Vagina (tissue), 2 donors: ENCODE measurements around the gene TECTB. TPM values are rescaled to one million over a fixed set of nuclear protein-coding genes. Genes with fewer than 3 reads are reported as not detected.

ENCODE experiments used
- DNase-seq, 2 donors: peaks; one replicate each; pipeline ENCODE4 v3.0.0-alpha.2; 2017; ENCODE audit errors: extremely low spot score in 2 of 2
- H3K27ac ChIP-seq: fragments of 200-600 bp; sonication (generic); one replicate; pipeline ENCODE4 v1.5.1; 2019
- H3K27me3 ChIP-seq: fragments of 200-600 bp; sonication (generic); one replicate; pipeline ENCODE4 v1.5.1; 2019
- H3K36me3 ChIP-seq, 2 donors: fragments of 200-600 bp; sonication (generic); one replicate each; pipeline ENCODE4 v1.5.1; 2017 to 2019
- H3K4me1 ChIP-seq: fragments of 200-600 bp; sonication (generic); one replicate; pipeline ENCODE4 v1.5.1; 2019
- H3K4me3 ChIP-seq, 2 donors: fragments of 200-600 bp; sonication (generic); 1 replicate in 1 of 2; 2 replicates in 1 of 2; pipeline ENCODE4 v1.5.1; 2016 to 2019
- H3K9me3 ChIP-seq: fragments of 200-600 bp; sonication (generic); one replicate; pipeline ENCODE4 v1.5.1; 2019
- POLR2A ChIP-seq, 2 donors: fragments of 450-650 bp; IDR thresholded peaks; one replicate each; pipeline ENCODE4 v1.6.1; 2017; ENCODE audit warnings: antibody characterized with exemption in 2 of 2, mild to moderate bottlenecking in 2 of 2, moderate library complexity in 2 of 2
- POLR2AphosphoS5 ChIP-seq, 2 donors: sonication (generic); formaldehyde crosslinking; IDR thresholded peaks; one replicate each; pipeline ENCODE4 v1.9.0; 2017; ENCODE audit warnings: antibody characterized with exemption in 2 of 2, mild to moderate bottlenecking in 2 of 2, low read depth in 1 of 2; ENCODE audit not compliant: insufficient read depth in 1 of 2
- intact Hi-C: fragments of 100-400 bp; cut with DNase I; formaldehyde crosslinking; loops from one replicate; pipeline ENCODE4 v1.15.1; 2023
- microRNA-seq: library from miRNA; unstranded; fragments of <30 nt; microRNA quantifications from one replicate; pipeline ENCODE4, GENCODE V29; 2017; ENCODE audit warnings: borderline number of aligned reads, borderline replicate concordance
- small RNA-seq: library from RNA; depleted of rRNA; stranded (forward); fragments of <200 nt; gene quantifications from one replicate; pipeline ENCODE3, GENCODE V24; 2016
- total RNA-seq: library from RNA; depleted of rRNA; stranded (reverse); fragments of >200 nt; gene quantifications from one replicate; pipeline ENCODE4 v1.2.3, GENCODE V29; 2016
- TF ChIP-seq, protein P1 (sequence below), 3 experiments: fragments of 450-650 bp in 2 of 3; fragments of 200-600 bp in 1 of 3; sonication (generic) in 1 of 3; IDR thresholded peaks; one replicate each; pipeline ENCODE4 v1.5.1; 2017 to 2019; ENCODE audit warnings: antibody characterized with exemption in 3 of 3, mild to moderate bottlenecking in 2 of 3, moderate library complexity in 2 of 3

Gene TECTB
- total RNA-seq, 1 donor from 2014 or later: not detected

DNA sequence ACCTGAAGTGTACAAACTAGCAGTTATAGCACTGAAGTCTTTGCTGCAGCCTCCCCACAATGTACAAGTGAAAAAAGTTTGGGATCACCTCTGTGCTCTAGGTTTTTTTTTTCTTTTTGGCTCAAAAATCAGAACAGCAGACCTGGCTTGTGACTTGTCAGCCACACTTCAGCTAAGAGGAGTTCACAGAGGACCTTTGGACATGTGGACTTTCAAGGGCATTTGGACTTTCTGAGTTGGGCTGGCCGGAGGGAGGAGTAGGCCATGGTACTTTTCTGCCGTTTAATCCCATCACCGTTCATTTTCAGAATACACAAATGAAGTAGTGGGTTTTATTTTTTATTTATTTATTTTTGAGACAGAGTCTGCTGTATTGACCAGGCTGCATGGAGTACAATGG is 68.8 kb downstream of the TECTB start:
- peak in 1 of 2 donors; percentile 13 for DNase-seq
- no peaks in the 10 kb centered on the region for H3K27me3 ChIP-seq
- no peaks in the 10 kb centered on the region for H3K9me3 ChIP-seq
- intact Hi-C loops: no loop called here
- no peaks in the 10 kb centered on the region for H3K36me3 ChIP-seq
- TF ChIP-seq, protein P1, sequence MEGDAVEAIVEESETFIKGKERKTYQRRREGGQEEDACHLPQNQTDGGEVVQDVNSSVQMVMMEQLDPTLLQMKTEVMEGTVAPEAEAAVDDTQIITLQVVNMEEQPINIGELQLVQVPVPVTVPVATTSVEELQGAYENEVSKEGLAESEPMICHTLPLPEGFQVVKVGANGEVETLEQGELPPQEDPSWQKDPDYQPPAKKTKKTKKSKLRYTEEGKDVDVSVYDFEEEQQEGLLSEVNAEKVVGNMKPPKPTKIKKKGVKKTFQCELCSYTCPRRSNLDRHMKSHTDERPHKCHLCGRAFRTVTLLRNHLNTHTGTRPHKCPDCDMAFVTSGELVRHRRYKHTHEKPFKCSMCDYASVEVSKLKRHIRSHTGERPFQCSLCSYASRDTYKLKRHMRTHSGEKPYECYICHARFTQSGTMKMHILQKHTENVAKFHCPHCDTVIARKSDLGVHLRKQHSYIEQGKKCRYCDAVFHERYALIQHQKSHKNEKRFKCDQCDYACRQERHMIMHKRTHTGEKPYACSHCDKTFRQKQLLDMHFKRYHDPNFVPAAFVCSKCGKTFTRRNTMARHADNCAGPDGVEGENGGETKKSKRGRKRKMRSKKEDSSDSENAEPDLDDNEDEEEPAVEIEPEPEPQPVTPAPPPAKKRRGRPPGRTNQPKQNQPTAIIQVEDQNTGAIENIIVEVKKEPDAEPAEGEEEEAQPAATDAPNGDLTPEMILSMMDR (IDR thresholded peaks at IDR 0.05): no peak
- no peak for TF ChIP-seq POLR2AphosphoS5 (IDR thresholded peaks at IDR 0.05; ENCODE audit: insufficient read depth in 1 of 2, low read depth in 1 of 2)
- no peak for TF ChIP-seq POLR2A (IDR thresholded peaks at IDR 0.05)
- no peaks in the 10 kb centered on the region for H3K4me1 ChIP-seq
- no peak overlapping the region for H3K4me3 ChIP-seq
- no peak overlapping the region for H3K27ac ChIP-seq

DNA sequence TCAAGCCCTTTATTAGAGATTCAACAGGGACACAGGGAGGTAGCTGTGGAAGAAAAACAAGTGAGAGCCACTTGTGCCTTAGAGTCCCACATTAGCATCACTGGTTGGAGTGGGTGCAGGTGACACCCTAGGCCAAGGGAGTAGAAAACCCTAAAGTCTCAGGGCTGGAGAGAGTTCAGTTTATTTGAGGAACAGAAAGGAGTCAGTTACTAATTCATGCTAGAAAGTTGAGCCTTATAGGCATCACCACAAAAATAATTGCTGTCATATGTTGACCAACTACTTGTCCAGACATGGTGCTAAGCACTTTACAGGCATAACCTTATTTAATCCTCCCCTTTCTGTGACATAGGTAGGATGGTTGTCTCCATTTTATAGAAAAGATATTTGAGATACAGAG is 69.8 kb downstream of the TECTB start:
- H3K9me3 ChIP-seq: no peaks in the 10 kb centered on the region
- TF ChIP-seq POLR2A (IDR thresholded peaks at IDR 0.05) (no peak), POLR2AphosphoS5 (IDR thresholded peaks at IDR 0.05; ENCODE audit: insufficient read depth in 1 of 2, low read depth in 1 of 2) (no peak)
- H3K27ac ChIP-seq: no peak overlapping the region
- H3K4me1 ChIP-seq: no peaks in the 10 kb centered on the region
- H3K27me3 ChIP-seq: no peaks in the 10 kb centered on the region
- no peak for DNase-seq
- H3K4me3 ChIP-seq: no peak overlapping the region
- intact Hi-C loops: no loop called here
- H3K36me3 ChIP-seq: no peaks in the 10 kb centered on the region

Small RNAs within 50 kb of the gene (microRNA-seq; reads per million reads assigned to microRNA genes)
- not detected for gene MIR6715A
- gene MIR6715B: not detected

Small RNAs within 50 kb of the gene (small RNA-seq; reads per million reads assigned to genes)
- not detected for gene MIR6715A

Other genes starting within 250 kb of the TECTB start
- gene GPAM, start 99.6 kb upstream of the TECTB start, total RNA-seq: 6.9 TPM
- 8.3 TPM for gene ACSL5, start 90.7 kb downstream of the TECTB start, total RNA-seq
- 18.7 TPM for gene ZDHHC6, start 163.5 kb downstream of the TECTB start, total RNA-seq
- gene VTI1A, start 163.8 kb downstream of the TECTB start, total RNA-seq: 49.1 TPM